DMS 273 (cell line): ENCODE data around the gene SRGAP2B.
"Not testable (repeated sequence)": the region's sequence is repeated elsewhere in the genome, so short reads cannot be mapped to it uniquely, and the experiment has no call there.

Experiments used
- DNase-seq: peaks from one replicate; lab custom pipeline; 2025; ENCODE audit not compliant: unreplicated experiment; lab: John Stamatoyannopoulos, UW

The SRGAP2B gene

DNA sequence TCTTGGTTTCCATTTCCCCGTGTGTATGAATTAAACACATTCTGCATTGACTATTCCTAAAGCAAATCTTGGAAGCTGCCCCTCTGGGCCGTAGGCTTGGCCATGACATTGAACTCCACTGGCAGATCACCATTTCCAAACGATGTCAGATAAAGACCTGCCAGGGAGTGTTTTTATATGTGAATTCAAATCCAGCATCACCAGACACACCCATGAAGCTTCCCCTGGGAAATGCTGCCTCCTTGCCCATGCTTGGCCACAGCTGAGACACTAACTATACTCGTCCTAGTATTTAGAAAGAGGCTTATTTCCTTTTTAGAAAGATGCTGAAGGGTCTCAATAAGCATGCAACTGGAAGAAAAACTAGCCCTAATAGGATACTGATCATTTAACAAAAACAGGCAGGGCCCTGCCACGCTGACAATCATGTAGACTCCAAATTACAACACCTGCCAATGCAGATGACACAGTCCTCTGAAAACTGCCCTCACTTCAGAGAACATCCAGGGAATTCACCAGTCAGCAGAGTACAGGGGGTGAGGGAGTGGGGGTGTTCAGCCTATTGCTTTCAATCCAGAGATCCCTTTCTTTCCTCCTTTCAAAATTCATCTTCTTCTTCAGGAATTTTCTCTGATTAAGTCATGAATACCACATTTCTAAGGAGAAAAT, 94.9 kb downstream of the SRGAP2B start:
- not testable (repeated sequence) for DNase-seq

GRCh38 chr1:144998981-144999273, 96.2 kb downstream of the SRGAP2B start:
- DNase-seq, result not testable (repeated sequence)

DNA sequence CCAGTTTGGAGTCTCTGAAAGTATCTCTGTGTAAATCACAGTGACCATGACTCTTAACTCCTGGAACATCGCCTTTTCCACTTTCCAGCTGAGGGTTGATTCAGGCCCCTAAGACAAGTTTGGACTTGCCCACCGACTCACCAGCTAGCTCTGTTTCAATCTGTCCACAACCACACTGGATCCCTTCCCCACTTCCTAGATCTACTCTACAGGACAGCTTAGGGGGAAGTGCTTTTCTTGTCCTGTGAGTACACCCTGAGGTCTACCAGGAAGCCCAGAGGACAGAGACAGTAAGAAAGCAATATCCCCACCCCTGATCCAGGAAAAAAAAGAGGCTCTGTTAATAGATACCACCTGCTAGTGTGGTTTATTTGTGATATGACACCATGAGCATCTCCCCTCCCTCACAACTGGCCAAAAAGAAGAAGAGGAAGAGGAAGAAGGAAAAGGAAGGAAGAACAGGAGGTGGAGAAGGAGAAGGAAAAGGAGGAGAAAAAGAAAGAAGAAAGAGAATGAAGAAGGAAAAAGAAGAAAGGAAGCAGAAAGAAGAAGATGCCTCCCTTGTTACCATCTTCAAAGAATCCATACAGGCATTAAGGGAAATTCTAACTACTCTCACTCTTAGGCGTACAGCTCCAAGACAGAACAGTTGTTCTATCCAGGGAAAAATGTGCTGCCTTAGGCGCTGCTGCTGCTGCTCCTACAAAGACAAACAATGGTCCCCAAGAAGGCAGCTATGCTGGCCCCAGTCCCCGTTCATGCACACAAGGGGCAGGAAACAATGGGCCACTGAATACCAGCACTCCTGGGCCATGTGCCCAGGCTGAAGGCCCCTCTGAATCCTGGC, 96.8 kb downstream of the SRGAP2B start:
- DNase-seq, result not testable (repeated sequence)

GRCh38 chr1:144995833-144996410, 99.2 kb downstream of the SRGAP2B start:
- DNase-seq, result not testable (repeated sequence)

DNA sequence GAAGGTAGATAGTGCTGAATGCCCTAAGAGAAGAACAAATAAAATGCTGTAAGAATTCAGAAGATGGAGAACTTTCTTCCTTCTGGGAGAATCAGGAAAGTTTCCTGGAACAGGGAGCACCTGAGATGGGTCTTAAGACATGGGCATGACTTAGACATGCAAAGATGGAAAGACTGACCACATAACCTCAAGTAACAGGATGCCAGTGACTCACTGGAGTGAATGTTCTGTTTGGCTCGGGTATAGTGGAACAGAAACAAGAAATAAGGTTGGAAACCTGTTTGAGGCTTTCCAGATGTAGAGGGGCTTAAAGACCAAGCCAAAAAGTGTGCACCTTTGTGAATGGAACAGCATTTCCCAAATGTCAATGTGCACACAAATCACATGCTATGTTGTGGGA, 102.2 kb downstream of the SRGAP2B start:
- DNase-seq, result not testable (repeated sequence)

GRCh38 chr1:144990611-144991010, 104.5 kb downstream of the SRGAP2B start:
- DNase-seq, result not testable (repeated sequence)

GRCh38 chr1:144987131-144987530, 108.0 kb downstream of the SRGAP2B start:
- DNase-seq, result not testable (repeated sequence)

DNA sequence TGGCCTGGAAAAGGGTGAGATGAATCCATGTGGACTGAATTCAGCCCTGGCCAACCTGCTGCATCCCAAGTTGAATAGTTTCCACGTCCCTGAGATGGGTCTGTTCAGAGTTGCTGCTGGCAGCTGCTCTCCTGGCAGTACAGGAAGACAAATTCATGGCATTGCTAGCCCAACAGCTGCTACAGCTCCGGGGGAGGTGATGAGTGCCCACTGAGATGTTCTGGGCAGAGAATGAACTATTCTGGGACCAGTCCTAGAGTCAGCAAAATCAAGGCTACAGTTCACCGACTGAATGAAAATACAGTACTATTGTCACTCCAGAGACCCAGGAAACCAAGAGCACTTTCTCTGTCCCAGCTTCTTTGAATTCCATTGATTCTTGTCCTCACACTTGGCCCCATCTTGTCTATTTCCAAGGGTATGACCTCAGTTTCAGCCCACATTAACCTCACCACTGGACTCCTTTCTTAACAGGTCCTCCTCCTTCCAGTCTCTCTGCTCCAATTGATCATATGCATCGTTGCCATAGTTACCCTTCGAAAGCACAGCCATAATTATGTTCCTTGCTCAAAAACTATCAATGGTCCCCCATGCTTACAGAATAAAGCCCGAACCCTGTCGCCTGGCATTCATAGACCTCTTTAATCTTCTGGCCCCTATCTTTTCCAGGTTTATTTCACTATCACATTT, 108.8 kb downstream of the SRGAP2B start:
- DNase-seq, result not testable (repeated sequence)

DNA sequence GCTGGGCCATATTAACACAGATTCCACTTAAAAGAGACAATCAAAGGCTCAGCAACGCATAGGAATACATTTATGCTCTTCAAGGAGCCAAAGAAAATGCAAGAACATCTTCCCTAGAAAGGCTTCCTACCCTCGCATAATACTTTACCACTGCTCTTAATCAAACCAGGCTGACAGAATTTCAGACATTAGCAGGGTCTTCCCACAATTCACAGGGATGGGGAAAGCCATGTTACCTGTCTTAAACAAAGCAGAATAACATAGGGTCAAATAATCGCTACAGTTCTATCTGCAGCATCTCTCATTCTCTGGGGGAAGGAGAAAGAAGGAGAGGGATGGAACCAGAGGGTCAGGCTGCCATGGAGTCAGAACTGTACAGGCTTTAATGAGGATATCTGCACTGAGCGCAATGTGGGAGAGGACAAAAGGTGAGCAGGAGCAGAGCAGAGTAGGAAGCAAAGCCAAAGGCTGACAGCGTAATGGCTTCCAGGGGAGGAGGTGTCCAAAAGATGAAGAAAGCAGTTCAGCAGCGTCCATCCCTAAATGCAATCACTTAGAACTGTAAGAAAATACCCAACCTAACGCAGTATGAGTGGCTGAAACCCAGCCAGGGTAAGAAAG, 109.5 kb downstream of the SRGAP2B start:
- DNase-seq, result not testable (repeated sequence)

DNA sequence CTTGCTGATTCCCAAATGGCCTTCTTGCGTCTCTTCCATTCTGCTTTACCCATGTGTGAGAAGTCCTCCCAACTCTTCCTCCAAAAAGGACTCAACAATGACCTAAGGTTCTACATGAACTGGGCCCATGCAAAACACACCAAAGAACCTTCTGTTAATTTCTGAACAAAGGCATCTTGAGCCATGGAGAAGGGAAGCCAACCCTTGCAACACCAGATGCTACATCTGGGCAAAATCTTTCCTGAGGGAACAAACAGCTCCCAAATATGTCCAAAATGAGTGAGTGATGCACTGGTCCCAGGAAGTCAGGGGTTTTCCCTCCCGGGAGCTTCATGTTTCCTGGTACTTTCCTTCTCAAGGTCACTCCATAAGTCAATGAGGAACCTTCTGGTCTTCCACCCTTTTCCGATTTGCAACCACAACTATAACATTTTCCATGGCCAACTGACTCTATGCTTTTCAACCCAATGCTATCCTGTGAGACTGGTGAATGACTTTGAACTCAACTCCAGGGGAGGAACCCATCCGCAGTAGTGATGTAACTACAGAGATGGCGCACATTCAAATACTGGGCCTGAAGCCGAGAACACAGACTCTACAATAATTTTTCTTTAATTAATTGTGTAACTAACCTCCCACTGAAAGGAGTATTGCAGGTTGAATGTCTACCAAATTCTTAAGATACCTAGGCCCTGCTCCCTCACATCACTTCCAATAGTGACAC, 112.2 kb downstream of the SRGAP2B start:
- DNase-seq, result not testable (repeated sequence)

- not testable (repeated sequence) for DNase-seq
Measured at GRCh38 chr1:144981157-144981556, 114.0 kb downstream of the SRGAP2B start.

GRCh38 chr1:144979960-144980595, 115.0 kb downstream of the SRGAP2B start:
- not testable (repeated sequence) for DNase-seq

GRCh38 chr1:144977856-144978255, 117.3 kb downstream of the SRGAP2B start:
- not testable (repeated sequence) for DNase-seq

GRCh38 chr1:144971936-144972335, 123.2 kb downstream of the SRGAP2B start:
- DNase-seq, result not testable (repeated sequence)

GRCh38 chr1:144966488-144966887, 128.6 kb downstream of the SRGAP2B start:
- not testable (repeated sequence) for DNase-seq

DNA sequence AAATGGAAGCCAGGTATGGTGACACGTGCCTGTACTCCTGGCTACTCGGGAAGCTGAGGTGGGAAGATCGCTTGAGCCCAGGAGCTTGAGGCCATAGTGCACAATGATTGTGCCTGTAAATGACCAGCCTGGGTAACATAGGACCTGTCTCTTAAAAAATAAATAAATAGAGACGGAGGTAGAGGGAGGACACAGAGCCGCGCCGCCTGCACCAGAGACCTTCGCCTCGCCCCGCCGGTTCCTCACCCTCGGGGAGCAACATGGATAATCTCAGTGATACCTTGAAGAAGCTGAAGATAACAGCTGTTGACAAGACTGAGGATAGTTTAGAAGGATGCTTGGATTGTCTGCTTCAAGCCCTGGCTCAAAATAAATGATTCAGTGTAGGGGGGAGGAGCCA, 130.4 kb downstream of the SRGAP2B start:
- not testable (repeated sequence) for DNase-seq

DNA sequence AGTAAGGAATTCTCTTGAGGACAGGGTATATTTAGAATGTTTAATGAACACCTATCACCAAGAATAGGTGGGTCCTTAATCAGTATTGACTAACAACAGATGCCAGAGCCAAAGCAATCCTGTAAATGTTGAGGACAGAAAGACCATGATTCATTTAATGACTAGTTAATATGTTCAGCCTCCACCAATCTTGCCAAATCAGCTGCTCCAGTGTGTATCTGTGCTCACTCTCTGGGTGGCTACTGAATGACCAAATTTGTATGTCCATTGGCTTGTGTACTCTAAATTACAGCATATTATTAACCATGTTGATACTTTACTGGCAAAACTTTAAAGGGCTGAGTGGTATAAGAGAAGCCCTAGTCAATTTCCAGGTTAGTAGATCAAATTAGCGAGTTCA, 130.9 kb downstream of the SRGAP2B start:
- DNase-seq, result not testable (repeated sequence)

- DNase-seq, result not testable (repeated sequence)
Measured at GRCh38 chr1:144963571-144963970, 131.6 kb downstream of the SRGAP2B start.
